Left ventricle myocardium inferior (tissue), 1 donor: ENCODE data around the gene TSSK3. TPM values are rescaled to one million over a fixed set of nuclear protein-coding genes. Genes with fewer than 3 reads are reported as not detected.

Experiments used
- DNase-seq: peaks from one replicate; pipeline ENCODE4 v3.0.0-alpha.2; 2020
- H3K27ac ChIP-seq: fragments of 200-600 bp; replicated peaks from 2 replicates; pipeline ENCODE4 v1.8.0; 2021
- H3K27me3 ChIP-seq: fragments of 200-600 bp; 2 replicates; pipeline ENCODE4 v1.8.0; 2021; ENCODE audit warnings: low read depth
- H3K36me3 ChIP-seq: fragments of 200-600 bp; 2 replicates; pipeline ENCODE4 v1.8.0; 2021
- H3K4me1 ChIP-seq: fragments of 200-600 bp; 2 replicates; pipeline ENCODE4 v1.8.0; 2021
- H3K4me3 ChIP-seq: fragments of 200-600 bp; 2 replicates; pipeline ENCODE4 v1.8.0; 2021; ENCODE audit warnings: mild to moderate bottlenecking, moderate library complexity
- H3K9me3 ChIP-seq: fragments of 200-600 bp; replicated peaks from 2 replicates; pipeline ENCODE4 v1.8.0; 2021
- CTCF ChIP-seq: fragments of 200-600 bp; IDR thresholded peaks from 2 replicates; pipeline ENCODE4 v1.8.0; 2021; ENCODE audit warnings: antibody characterized with exemption, mild to moderate bottlenecking, borderline replicate concordance
- intact Hi-C: fragments of 100-400 bp; cut with micrococcal nuclease; formaldehyde crosslinking; loops from one replicate; pipeline ENCODE4 v1.11.0; 2022
- long read RNA-seq: library from polyadenylated mRNA; unstranded; transcript quantifications from one replicate; pipeline ENCODE4 v2.0.0, GENCODE V29; 2021
- total RNA-seq: library from RNA; stranded (reverse); fragmentation: NEBNext Ultra II Directional; extraction: Animal tissue kit (Norgen Biotek cat#: 25700); gene quantifications from one replicate; pipeline ENCODE4 v1.2.1, GENCODE V29; 2021
- donor health status: DM: no; HTN: yes; CAD: no; lungs with severe emphysema.

TSSK3 gene
- total RNA-seq: 2.1 TPM
- long read RNA-seq, partial matches to known transcripts: 0 of 3 reads
- long read RNA-seq, other reads (novel, unspliced or antisense): 3 of 3 reads

GRCh38 chr1:32362474-32363313, at the start of gene TSSK3, which contains the start of gene FAM229A:
TSS of gene TSSK3 (plus strand) at chr1:32362539. CDS start at chr1:32362702, 163 bp downstream.
TSS of gene FAM229A (minus strand) at chr1:32362485. CDS start at chr1:32362091, 394 bp downstream.
- Histone ChIP-seq H3K27me3 (no peaks in the 10 kb centered on the region), H3K36me3 (peaks cover 42% of the 10 kb centered on the region), H3K4me3 (peak within 1 kb of the TSS; percentile 66), H3K9me3 (no peaks in the 10 kb centered on the region), H3K4me1 (peaks cover 20% of the 10 kb centered on the region), H3K27ac (peak within 1 kb of the TSS; percentile 53)
- TF ChIP-seq CTCF: no peak
- DNase-seq: peak; percentile 25
- intact Hi-C loops: no loop called here

GRCh38 chr1:32316903-32317277, 45.4 kb upstream of the TSSK3 start:
- H3K4me3 ChIP-seq: no peak overlapping the region
- DNase-seq: no peak
- intact Hi-C loops: loop anchor here (10.0 kb wide), 1 partner anchor 92 kb away; the partner anchor contains the start of genes EIF3I and TMEM234
- no peak for TF ChIP-seq CTCF
- H3K4me1 ChIP-seq: peaks cover 24% of the 10 kb centered on the region
- H3K9me3 ChIP-seq: no peaks in the 10 kb centered on the region
- peaks cover 35% of the 10 kb centered on the region for H3K36me3 ChIP-seq
- no peak overlapping the region for H3K27ac ChIP-seq
- H3K27me3 ChIP-seq: no peaks in the 10 kb centered on the region

GRCh38 chr1:32318127-32318869, 44.0 kb upstream of the TSSK3 start:
- intact Hi-C loops: loop anchor here (10.0 kb wide), 1 partner anchor 93 kb away; the partner anchor contains the start of genes EIF3I and TMEM234
- Histone ChIP-seq H3K4me1 (peaks cover 27% of the 10 kb centered on the region), H3K9me3 (no peaks in the 10 kb centered on the region), H3K36me3 (peaks cover 35% of the 10 kb centered on the region), H3K4me3 (no peak overlapping the region), H3K27ac (no peak overlapping the region), H3K27me3 (no peaks in the 10 kb centered on the region)
- DNase-seq: no peak
- no peak for TF ChIP-seq CTCF

- Histone ChIP-seq H3K27me3 (no peaks in the 10 kb centered on the region), H3K27ac (peak overlapping the region; percentile 24), H3K4me1 (peaks cover 8% of the 10 kb centered on the region), H3K4me3 (no peak overlapping the region), H3K36me3 (peaks cover 61% of the 10 kb centered on the region), H3K9me3 (no peaks in the 10 kb centered on the region)
- TF ChIP-seq CTCF: no peak
- intact Hi-C loops: no loop called here
- DNase-seq: no peak
Measured at GRCh38 chr1:32321712-32322291, 40.5 kb upstream of the TSSK3 start.

GRCh38 chr1:32327204-32327603, 35.1 kb upstream of the TSSK3 start:
- intact Hi-C loops: no loop called here
- no peak overlapping the region for H3K4me3 ChIP-seq
- no peak for TF ChIP-seq CTCF
- H3K4me1 ChIP-seq: no peaks in the 10 kb centered on the region
- H3K9me3 ChIP-seq: no peaks in the 10 kb centered on the region
- no peak overlapping the region for H3K27ac ChIP-seq
- H3K27me3 ChIP-seq: no peaks in the 10 kb centered on the region
- no peak for DNase-seq
- H3K36me3 ChIP-seq: peaks cover 80% of the 10 kb centered on the region
